Ovary (tissue), 3 donors: ENCODE results near the gene TREM2.

ENCODE experiments used
- POLR2A ChIP-seq: fragments of 450-650 bp; IDR thresholded peaks from one replicate; pipeline ENCODE4 v1.6.1; 2017; ENCODE audit warnings: antibody characterized with exemption, mild to moderate bottlenecking, moderate library complexity
- TF ChIP-seq, protein P1 (sequence below), 3 donors: fragments of 450-650 bp in 2 of 3; fragments of 200-600 bp in 1 of 3; IDR thresholded peaks; one replicate each; pipeline versions ENCODE4 v1.5.1 to v1.8.0; 2016 to 2022; ENCODE audit warnings: antibody characterized with exemption in 3 of 3, mild to moderate bottlenecking in 1 of 3
- donor health status: DM: no; HTN: no; CAD: no.

- TF ChIP-seq, protein P1, sequence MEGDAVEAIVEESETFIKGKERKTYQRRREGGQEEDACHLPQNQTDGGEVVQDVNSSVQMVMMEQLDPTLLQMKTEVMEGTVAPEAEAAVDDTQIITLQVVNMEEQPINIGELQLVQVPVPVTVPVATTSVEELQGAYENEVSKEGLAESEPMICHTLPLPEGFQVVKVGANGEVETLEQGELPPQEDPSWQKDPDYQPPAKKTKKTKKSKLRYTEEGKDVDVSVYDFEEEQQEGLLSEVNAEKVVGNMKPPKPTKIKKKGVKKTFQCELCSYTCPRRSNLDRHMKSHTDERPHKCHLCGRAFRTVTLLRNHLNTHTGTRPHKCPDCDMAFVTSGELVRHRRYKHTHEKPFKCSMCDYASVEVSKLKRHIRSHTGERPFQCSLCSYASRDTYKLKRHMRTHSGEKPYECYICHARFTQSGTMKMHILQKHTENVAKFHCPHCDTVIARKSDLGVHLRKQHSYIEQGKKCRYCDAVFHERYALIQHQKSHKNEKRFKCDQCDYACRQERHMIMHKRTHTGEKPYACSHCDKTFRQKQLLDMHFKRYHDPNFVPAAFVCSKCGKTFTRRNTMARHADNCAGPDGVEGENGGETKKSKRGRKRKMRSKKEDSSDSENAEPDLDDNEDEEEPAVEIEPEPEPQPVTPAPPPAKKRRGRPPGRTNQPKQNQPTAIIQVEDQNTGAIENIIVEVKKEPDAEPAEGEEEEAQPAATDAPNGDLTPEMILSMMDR (IDR thresholded peaks at IDR 0.05) = no peak
- no peak for TF ChIP-seq POLR2A
These were observed 5.6 kb downstream of the TREM2 start for GRCh38 chr6:41157323-41157722.
